Testis (tissue), 2 donors: ENCODE data around the gene AMMECR1.

Source experiments
- CTCF ChIP-seq, 3 experiments: fragments of 450-650 bp in 2 of 3; fragments of 200-600 bp in 1 of 3; sonication (generic) in 1 of 3; IDR thresholded peaks; one replicate each; pipeline ENCODE4 v1.5.1; 2016 to 2019; ENCODE audit warnings: antibody characterized with exemption in 3 of 3, mild to moderate bottlenecking in 2 of 3, moderate library complexity in 1 of 3
- POLR2A ChIP-seq: fragments of 450-650 bp; IDR thresholded peaks from one replicate; pipeline ENCODE4 v1.6.1; 2017; ENCODE audit warnings: antibody characterized with exemption, mild to moderate bottlenecking, moderate library complexity

GRCh38 chrX:110268395-110268794, 49.5 kb downstream of the AMMECR1 start:
- TF ChIP-seq POLR2A (no peak), CTCF (IDR thresholded peaks at IDR 0.05) (no peak)
